NT2/D1 (cell line): ENCODE results near the gene ATXN1.

Experiments
- DNase-seq: peaks from one replicate; pipeline ENCODE4 v3.0.0-alpha.2; 2011; ENCODE audit warnings: low read depth, low spot score
- H3K27me3 ChIP-seq: 2 replicates; pipeline ENCODE4 v1.6.0; 2011; ENCODE audit warnings: mild to moderate bottlenecking; ENCODE audit not compliant: insufficient read length, insufficient read depth
- H3K36me3 ChIP-seq: 2 replicates; pipeline ENCODE4 v1.6.1; 2011; ENCODE audit warnings: mild to moderate bottlenecking, low read length, mixed read lengths; ENCODE audit not compliant: insufficient read depth, insufficient read length
- H3K4me1 ChIP-seq: 2 replicates; pipeline ENCODE4 v1.5.1; 2011; ENCODE audit not compliant: insufficient read depth, insufficient read length
- H3K4me3 ChIP-seq: 2 replicates; pipeline ENCODE4 v1.5.1; 2011; ENCODE audit warnings: low read depth; ENCODE audit not compliant: insufficient read length
- H3K9ac ChIP-seq: 2 replicates; pipeline ENCODE4 v1.6.0; 2011; ENCODE audit warnings: low read depth; ENCODE audit not compliant: insufficient read length
- H3K9me3 ChIP-seq: 2 replicates; pipeline ENCODE4 v1.5.1; 2011; ENCODE audit warnings: mild to moderate bottlenecking, low read length; ENCODE audit not compliant: insufficient read depth
- SUZ12 ChIP-seq: IDR thresholded peaks from 2 replicates; pipeline ENCODE4 v1.6.1; 2011; ENCODE audit not compliant: insufficient read length, insufficient read depth; ENCODE audit errors: extremely low read depth
- YY1 ChIP-seq: IDR thresholded peaks from 2 replicates; pipeline ENCODE4 v1.6.1; 2011; ENCODE audit not compliant: insufficient read length, insufficient read depth
- ZNF274 ChIP-seq: IDR thresholded peaks from 2 replicates; pipeline ENCODE4 v1.6.1; 2011; ENCODE audit warnings: mild to moderate bottlenecking, low read depth, low read length

The ATXN1 gene

DNA sequence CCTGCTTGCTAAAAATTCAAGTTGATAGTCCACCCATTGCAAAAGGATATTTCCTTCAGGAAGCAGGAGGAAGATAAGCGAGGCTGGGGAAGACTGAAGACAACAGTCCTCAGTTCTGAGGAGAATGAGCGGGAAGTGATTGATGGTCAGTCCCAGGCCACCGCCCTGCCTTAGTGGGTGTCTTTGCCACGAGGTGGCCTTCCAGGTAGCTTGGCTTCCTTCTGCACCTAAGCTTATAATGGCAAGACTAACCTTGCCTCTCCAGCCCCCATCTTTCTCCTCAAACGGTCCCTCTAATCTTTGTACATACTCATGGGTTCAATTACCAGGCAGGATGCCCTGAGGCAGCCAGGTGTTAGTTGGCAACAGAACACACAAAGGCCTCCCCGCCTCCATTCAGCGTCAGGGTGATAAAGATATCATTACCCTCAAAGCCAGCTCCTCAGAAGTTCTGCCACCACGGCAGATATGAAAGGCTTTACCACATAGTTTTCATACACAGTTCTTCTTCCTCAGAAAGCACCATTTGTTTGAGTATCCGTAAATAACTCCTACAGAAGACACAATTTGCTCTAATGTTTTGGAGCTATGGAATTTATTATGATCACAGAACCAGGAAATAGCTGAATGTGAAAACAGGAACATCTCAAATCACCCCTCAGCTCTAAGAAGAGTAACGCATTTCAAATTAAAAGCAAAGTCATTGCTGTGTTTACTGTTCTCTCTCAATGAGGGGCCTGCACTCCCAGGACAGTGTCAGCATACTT is 249.4 kb downstream of the ATXN1 start:
- DNase-seq: no peak
- Histone ChIP-seq H3K27me3 (no peaks in the 10 kb centered on the region), H3K36me3 (no peaks in the 10 kb centered on the region), H3K9ac (no peak overlapping the region), H3K4me3 (no peak overlapping the region), H3K4me1 (no peaks in the 10 kb centered on the region), H3K9me3 (no peaks in the 10 kb centered on the region)
- TF ChIP-seq SUZ12 (no peak), YY1 (no peak), ZNF274 (no peak)

DNA sequence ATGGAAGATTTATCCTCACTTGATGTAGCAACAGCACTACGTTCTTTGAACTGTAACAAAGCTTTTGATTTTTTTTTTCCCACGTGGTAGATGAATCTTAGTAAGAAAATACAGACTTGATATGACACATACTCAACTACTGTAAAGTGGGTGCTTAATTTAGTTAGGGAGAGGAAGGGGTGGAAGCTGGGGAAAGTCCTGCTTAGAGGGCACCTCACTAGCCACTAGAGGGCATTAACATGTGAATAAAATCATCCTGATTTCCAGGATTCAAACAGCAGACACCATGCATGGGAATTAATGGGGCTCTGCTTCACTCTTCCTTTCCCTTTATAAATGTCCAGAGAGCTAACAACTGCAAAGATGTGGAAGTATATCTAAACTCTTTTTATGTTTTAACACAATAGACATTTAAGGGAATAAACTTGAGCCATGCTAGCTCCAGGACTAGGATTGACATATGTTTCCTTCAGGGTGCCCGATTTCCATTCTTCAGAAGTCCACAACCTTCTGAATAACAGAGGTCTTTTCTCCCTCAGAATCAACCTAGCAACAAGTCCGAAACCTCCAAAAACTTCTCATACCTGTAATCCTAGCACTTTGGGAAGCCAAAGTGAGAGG is 250.1 kb downstream of the ATXN1 start:
- H3K4me1 ChIP-seq: no peaks in the 10 kb centered on the region
- no peaks in the 10 kb centered on the region for H3K9me3 ChIP-seq
- no peak overlapping the region for H3K4me3 ChIP-seq
- H3K27me3 ChIP-seq: no peaks in the 10 kb centered on the region
- no peak for DNase-seq
- TF ChIP-seq SUZ12: no peak
- no peak for TF ChIP-seq ZNF274
- TF ChIP-seq YY1: no peak
- no peaks in the 10 kb centered on the region for H3K36me3 ChIP-seq
- no peak overlapping the region for H3K9ac ChIP-seq

GRCh38 chr6:16510245-16510644 is 251.0 kb downstream of the ATXN1 start:
- Histone ChIP-seq H3K4me1 (no peaks in the 10 kb centered on the region), H3K9me3 (no peaks in the 10 kb centered on the region), H3K27me3 (no peaks in the 10 kb centered on the region), H3K36me3 (no peaks in the 10 kb centered on the region), H3K4me3 (no peak overlapping the region), H3K9ac (no peak overlapping the region)
- no peak for DNase-seq
- TF ChIP-seq YY1 (no peak), SUZ12 (no peak), ZNF274 (no peak)

- no peak for DNase-seq
Observed at GRCh38 chr6:16508959-16509358, 252.3 kb downstream of the ATXN1 start.

GRCh38 chr6:16505711-16506357 is 255.4 kb downstream of the ATXN1 start:
- Histone ChIP-seq H3K4me3 (no peak overlapping the region), H3K27me3 (no peaks in the 10 kb centered on the region), H3K36me3 (no peaks in the 10 kb centered on the region), H3K4me1 (no peaks in the 10 kb centered on the region), H3K9ac (no peak overlapping the region), H3K9me3 (no peaks in the 10 kb centered on the region)
- TF ChIP-seq ZNF274 (no peak), YY1 (no peak), SUZ12 (no peak)
- DNase-seq: no peak

More at GRCh38 chr6:16508959-16509358, 252.3 kb downstream of the ATXN1 start:
- TF ChIP-seq YY1 (no peak), SUZ12 (no peak), ZNF274 (no peak)
- no peaks in the 10 kb centered on the region for H3K9me3 ChIP-seq
- H3K36me3 ChIP-seq: no peaks in the 10 kb centered on the region
- no peak overlapping the region for H3K9ac ChIP-seq
- no peaks in the 10 kb centered on the region for H3K4me1 ChIP-seq
- no peak overlapping the region for H3K4me3 ChIP-seq
- H3K27me3 ChIP-seq: no peaks in the 10 kb centered on the region

DNA sequence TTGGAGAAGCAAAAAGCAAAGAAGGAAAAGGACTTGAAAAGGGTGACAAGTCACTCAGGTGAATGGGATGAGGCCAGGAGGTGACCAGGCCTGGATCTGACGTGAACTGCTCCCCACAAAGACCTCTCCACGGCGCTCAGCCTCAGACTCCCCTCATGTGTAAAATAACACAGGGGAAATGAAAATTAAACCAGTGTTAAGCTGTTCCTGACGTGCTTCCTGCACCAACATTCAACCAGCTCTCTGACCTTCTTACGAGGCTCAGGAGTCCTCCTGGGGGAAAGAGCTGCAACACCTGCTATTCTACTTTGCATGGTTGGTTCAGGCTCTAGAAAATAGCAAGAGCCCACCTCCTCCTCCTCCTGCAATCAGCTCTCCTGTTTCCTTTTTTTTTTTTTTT is 256.7 kb downstream of the ATXN1 start:
- Histone ChIP-seq H3K4me3 (no peak overlapping the region), H3K36me3 (no peaks in the 10 kb centered on the region), H3K9ac (no peak overlapping the region), H3K9me3 (0 out of 2 replicates have a peak, but pooled peaks cover 2% of the 10 kb centered on the region), H3K27me3 (no peaks in the 10 kb centered on the region), H3K4me1 (no peaks in the 10 kb centered on the region)
- no peak for DNase-seq
- TF ChIP-seq YY1: no peak
- TF ChIP-seq ZNF274: no peak
- no peak for TF ChIP-seq SUZ12

GRCh38 chr6:16503970-16504415 is 257.3 kb downstream of the ATXN1 start:
- no peak overlapping the region for H3K4me3 ChIP-seq
- H3K9ac ChIP-seq: no peak overlapping the region
- DNase-seq: no peak
- no peaks in the 10 kb centered on the region for H3K4me1 ChIP-seq
- TF ChIP-seq YY1 (no peak), SUZ12 (no peak), ZNF274 (no peak)
- H3K9me3 ChIP-seq: 0 out of 2 replicates have a peak, but pooled peaks cover 8% of the 10 kb centered on the region
- no peaks in the 10 kb centered on the region for H3K27me3 ChIP-seq
- no peaks in the 10 kb centered on the region for H3K36me3 ChIP-seq
